Nephron (organoid): ENCODE data around the gene UBP1.

Experiments used
- H3K27ac Mint-ChIP-seq, 3 experiments: 2 replicates each; pipeline ENCODE4 v1.8.0; 2020; ENCODE audit warnings: mixed read lengths in 3 of 3, mild to moderate bottlenecking in 2 of 3, moderate library complexity in 1 of 3
- H3K27me3 Mint-ChIP-seq: 2 replicates; pipeline ENCODE4 v1.8.0; 2021; ENCODE audit warnings: low read depth, mild to moderate bottlenecking, moderate library complexity, mixed read lengths
- H3K36me3 Mint-ChIP-seq: 2 replicates; pipeline ENCODE4 v1.8.0; 2020; ENCODE audit warnings: low read depth, mixed read lengths
- H3K4me1 Mint-ChIP-seq: 2 replicates; pipeline ENCODE4 v1.8.0; 2020; ENCODE audit warnings: mixed read lengths
- H3K4me3 Mint-ChIP-seq, 3 experiments: 2 replicates each; pipeline ENCODE4 v1.8.0; 2020; ENCODE audit warnings: mild to moderate bottlenecking in 3 of 3, mixed read lengths in 3 of 3, moderate library complexity in 2 of 3
- H3K9me3 Mint-ChIP-seq: 2 replicates; pipeline ENCODE4 v1.8.0; 2020; ENCODE audit warnings: mixed read lengths
- TF ChIP-seq, protein P1 (sequence below), 3 experiments: fragments of 200-600 bp; sonication (generic); IDR thresholded peaks; one replicate each; pipeline ENCODE4 v1.5.0; 2021; ENCODE audit warnings: antibody characterized with exemption in 3 of 3; ENCODE audit not compliant: unreplicated experiment in 3 of 3

The UBP1 gene

DNA sequence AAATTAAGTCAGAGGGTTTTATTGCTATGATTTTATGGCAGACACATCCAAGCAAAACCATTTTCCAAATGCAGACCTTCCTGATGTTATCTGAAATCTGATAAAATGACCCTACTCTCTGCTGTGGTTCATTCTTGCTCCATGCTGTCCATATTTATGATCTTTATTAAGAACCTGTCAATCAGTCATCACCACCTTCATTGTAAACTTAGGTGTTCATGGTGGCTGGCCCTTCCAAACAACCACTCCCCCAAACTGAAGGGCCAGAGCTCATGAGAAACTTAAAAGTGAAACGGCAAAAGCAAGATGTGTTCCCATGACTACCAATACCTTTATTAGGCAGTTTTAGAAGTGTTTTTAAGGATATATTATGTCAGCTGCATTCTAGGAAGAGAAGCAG lies 53.6 kb downstream of the UBP1 start:
- no peak overlapping the region for H3K27ac Mint-ChIP-seq
- H3K4me3 Mint-ChIP-seq, result no peak overlapping the region
- H3K4me1 Mint-ChIP-seq, result no peaks in the 10 kb centered on the region
- no peaks in the 10 kb centered on the region for H3K27me3 Mint-ChIP-seq
- no peaks in the 10 kb centered on the region for H3K9me3 Mint-ChIP-seq
- TF ChIP-seq, protein P1, sequence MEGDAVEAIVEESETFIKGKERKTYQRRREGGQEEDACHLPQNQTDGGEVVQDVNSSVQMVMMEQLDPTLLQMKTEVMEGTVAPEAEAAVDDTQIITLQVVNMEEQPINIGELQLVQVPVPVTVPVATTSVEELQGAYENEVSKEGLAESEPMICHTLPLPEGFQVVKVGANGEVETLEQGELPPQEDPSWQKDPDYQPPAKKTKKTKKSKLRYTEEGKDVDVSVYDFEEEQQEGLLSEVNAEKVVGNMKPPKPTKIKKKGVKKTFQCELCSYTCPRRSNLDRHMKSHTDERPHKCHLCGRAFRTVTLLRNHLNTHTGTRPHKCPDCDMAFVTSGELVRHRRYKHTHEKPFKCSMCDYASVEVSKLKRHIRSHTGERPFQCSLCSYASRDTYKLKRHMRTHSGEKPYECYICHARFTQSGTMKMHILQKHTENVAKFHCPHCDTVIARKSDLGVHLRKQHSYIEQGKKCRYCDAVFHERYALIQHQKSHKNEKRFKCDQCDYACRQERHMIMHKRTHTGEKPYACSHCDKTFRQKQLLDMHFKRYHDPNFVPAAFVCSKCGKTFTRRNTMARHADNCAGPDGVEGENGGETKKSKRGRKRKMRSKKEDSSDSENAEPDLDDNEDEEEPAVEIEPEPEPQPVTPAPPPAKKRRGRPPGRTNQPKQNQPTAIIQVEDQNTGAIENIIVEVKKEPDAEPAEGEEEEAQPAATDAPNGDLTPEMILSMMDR (IDR thresholded peaks at IDR 0.05; ENCODE audit: unreplicated experiment in 3 of 3), result no peak
- peaks cover 63% of the 10 kb centered on the region for H3K36me3 Mint-ChIP-seq

DNA sequence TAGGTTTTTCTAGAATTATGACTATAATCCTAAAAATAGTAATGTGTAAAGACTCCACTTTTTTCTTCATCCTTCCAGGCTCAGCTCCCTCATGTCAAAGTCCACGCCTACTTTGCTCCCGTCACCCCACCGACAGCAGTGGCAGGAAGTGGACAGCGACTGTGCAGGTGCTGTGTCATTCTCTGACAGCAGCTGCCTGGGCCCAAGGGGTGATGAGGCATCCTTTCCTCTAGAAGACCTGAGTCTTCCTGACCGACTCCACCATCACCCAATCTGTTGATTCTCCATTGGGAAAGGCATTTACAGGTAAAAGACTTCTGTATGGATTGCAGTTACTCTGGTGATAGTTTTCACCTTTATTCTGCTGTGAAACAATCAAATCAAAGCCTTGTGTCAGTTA lies 54.8 kb downstream of the UBP1 start:
- no peaks in the 10 kb centered on the region for H3K27me3 Mint-ChIP-seq
- TF ChIP-seq, protein P1 (IDR thresholded peaks at IDR 0.05; ENCODE audit: unreplicated experiment in 3 of 3), result no peak
- H3K27ac Mint-ChIP-seq, result no peak overlapping the region
- H3K4me1 Mint-ChIP-seq, result no peaks in the 10 kb centered on the region
- no peak overlapping the region for H3K4me3 Mint-ChIP-seq
- no peaks in the 10 kb centered on the region for H3K9me3 Mint-ChIP-seq
- H3K36me3 Mint-ChIP-seq, result peaks cover 59% of the 10 kb centered on the region

DNA sequence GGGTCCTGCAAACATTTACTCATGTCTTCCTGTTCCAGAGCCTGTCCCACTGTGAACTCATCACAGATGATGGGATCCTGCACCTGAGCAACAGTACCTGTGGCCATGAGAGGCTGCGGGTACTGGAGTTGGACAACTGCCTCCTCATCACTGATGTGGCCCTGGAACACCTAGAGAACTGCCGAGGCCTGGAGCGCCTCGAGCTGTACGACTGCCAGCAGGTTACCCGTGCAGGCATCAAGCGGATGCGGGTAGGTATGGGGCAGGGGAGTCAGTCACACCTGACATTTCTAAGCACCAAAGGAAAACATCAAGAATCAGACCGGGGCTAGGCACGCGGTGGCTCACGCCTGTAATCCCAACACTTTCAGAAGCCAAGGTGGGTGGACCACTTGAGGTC lies 56.3 kb downstream of the UBP1 start:
- no peaks in the 10 kb centered on the region for H3K27me3 Mint-ChIP-seq
- H3K9me3 Mint-ChIP-seq, result no peaks in the 10 kb centered on the region
- H3K27ac Mint-ChIP-seq, result no peak overlapping the region
- TF ChIP-seq, protein P1 (IDR thresholded peaks at IDR 0.05; ENCODE audit: unreplicated experiment in 3 of 3), result no peak
- peaks cover 49% of the 10 kb centered on the region for H3K36me3 Mint-ChIP-seq
- H3K4me3 Mint-ChIP-seq, result no peak overlapping the region
- no peaks in the 10 kb centered on the region for H3K4me1 Mint-ChIP-seq

DNA sequence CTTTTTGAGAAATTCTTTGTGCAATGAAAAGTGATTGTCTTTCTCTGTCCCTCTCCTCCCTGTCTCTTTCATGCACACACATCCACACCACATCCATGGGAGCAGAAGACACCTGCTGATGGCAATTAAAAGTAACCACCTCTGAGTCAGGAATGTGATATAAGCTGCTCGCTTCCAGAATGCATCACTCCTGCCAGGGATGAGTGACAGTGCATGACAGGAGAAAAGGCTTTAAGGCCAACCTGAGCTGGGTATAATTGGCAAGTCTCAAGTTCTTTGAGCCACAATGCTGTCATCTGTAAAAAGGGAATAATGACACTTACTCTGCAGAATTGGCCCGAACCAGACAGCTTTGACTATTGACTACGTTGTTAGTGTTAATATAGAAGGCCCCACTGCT lies 59.6 kb downstream of the UBP1 start:
- Mint-ChIP-seq H3K36me3 (peaks cover 48% of the 10 kb centered on the region), H3K27me3 (no peaks in the 10 kb centered on the region), H3K9me3 (no peaks in the 10 kb centered on the region), H3K27ac (no peak overlapping the region), H3K4me1 (no peaks in the 10 kb centered on the region), H3K4me3 (no peak overlapping the region)
- TF ChIP-seq, protein P1 (IDR thresholded peaks at IDR 0.05; ENCODE audit: unreplicated experiment in 3 of 3), result no peak

DNA sequence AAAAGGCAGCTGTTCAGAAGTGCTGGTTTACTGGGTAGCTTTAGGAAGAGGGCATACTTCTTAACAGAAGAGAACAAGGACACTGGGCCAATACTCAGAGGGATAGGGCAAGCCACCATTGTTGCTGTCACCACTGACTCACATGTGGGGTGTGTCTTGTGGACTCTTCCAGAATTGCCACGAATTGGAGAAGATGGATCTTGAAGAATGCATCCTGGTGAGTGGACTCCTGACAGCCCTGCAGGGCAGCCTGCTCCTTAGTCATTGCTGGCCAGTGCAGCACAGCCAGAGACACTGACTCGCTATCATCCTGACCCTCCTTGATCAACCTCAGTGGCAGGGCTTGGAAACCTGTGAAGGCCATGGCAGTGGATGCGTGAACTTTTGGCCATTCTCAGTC lies 62.3 kb downstream of the UBP1 start:
- no peaks in the 10 kb centered on the region for H3K9me3 Mint-ChIP-seq
- H3K4me1 Mint-ChIP-seq, result no peaks in the 10 kb centered on the region
- TF ChIP-seq, protein P1 (IDR thresholded peaks at IDR 0.05; ENCODE audit: unreplicated experiment in 3 of 3), result no peak
- H3K4me3 Mint-ChIP-seq, result no peak overlapping the region
- H3K27ac Mint-ChIP-seq, result no peak overlapping the region
- H3K27me3 Mint-ChIP-seq, result no peaks in the 10 kb centered on the region
- peaks cover 37% of the 10 kb centered on the region for H3K36me3 Mint-ChIP-seq

GRCh38 chr3:33377489-33377888 lies 62.7 kb downstream of the UBP1 start:
- Mint-ChIP-seq H3K27ac (no peak overlapping the region), H3K4me3 (no peak overlapping the region), H3K9me3 (no peaks in the 10 kb centered on the region), H3K27me3 (no peaks in the 10 kb centered on the region), H3K4me1 (no peaks in the 10 kb centered on the region), H3K36me3 (peaks cover 37% of the 10 kb centered on the region)
- TF ChIP-seq, protein P1 (IDR thresholded peaks at IDR 0.05; ENCODE audit: unreplicated experiment in 3 of 3), result no peak
